ENCODE measurements around the gene HDAC4. TPM values are rescaled to one million over a fixed set of nuclear protein-coding genes. Genes with fewer than 3 reads are reported as not detected.
"Not testable (repeated sequence)": the region's sequence is repeated elsewhere in the genome, so short reads cannot be mapped to it uniquely, and the experiment has no call there.

HDAC4 gene
- polyA plus RNA-seq, 1 donor (not counting 4 experiments of a cell fraction or from before 2014, with no cell fraction given): 2.9 TPM

DNA sequence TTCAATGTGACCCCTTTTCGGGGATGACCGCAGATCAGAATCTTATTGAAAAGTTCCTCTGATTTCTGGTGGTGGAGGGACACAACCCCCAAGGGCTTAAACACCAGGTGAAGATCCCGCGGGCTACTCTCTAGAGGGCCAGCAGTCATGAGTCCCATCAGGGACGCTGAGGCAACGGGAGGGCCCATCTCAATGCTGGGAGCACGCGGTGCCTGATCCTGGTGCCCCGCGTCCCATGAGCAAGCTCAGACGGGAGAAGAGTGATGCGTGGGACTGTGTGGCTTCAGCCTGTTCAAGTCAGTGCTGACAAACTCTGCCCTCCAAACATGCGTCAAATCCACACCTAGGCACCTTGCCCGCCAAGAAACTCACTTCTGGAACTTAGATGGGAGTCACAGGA is 328.0 kb downstream of the HDAC4 start:
- Histone ChIP-seq H2AFZ (ENCODE audit: control insufficient read depth, low read length) (no peak overlapping the region), H3K9me1 (ENCODE audit: control insufficient read depth, extremely low read depth, insufficient read depth, low read length) (no peaks in the 10 kb centered on the region), H3K36me3 (ENCODE audit: control insufficient read depth in 2 of 2, extremely low read depth in 1 of 2, insufficient read depth in 2 of 2, low read length in 2 of 2) (peaks cover 0 to 1% of the 10 kb centered on the region in 2 experiments), H3K9ac (ENCODE audit: control insufficient read depth, extremely low read depth, insufficient read depth, low read length) (no peak overlapping the region), H3K27me3 (ENCODE audit: control insufficient read depth, extremely low read depth, insufficient read depth, low read length) (no peaks in the 10 kb centered on the region), H3K4me1 (ENCODE audit: control insufficient read depth, extremely low read depth, insufficient read depth, low read length) (no peaks in the 10 kb centered on the region), H3K4me2 (ENCODE audit: control insufficient read depth, extremely low read depth, insufficient read depth, low read depth, low read length) (no peak overlapping the region), H3K27ac (ENCODE audit: control insufficient read depth, insufficient read depth, low read length) (no peak overlapping the region), H3K79me2 (ENCODE audit: control insufficient read depth, insufficient read depth, low read length) (no peaks in the 10 kb centered on the region), H4K20me1 (ENCODE audit: control insufficient read depth, extremely low read depth, insufficient read depth, low read length) (no peaks in the 10 kb centered on the region), H3K4me3 (ENCODE audit: control insufficient read depth in 2 of 3, extremely low read depth in 1 of 3, insufficient read depth in 2 of 3, low read depth in 1 of 3, low read length in 3 of 3) (no peak overlapping the region), H3K9me3 (ENCODE audit: control insufficient read depth, low read depth, low read length) (no peaks in the 10 kb centered on the region)
- no peak for TF ChIP-seq EZH2 (IDR thresholded peaks at IDR 0.05; ENCODE audit: low read length)
- TF ChIP-seq, protein P1, sequence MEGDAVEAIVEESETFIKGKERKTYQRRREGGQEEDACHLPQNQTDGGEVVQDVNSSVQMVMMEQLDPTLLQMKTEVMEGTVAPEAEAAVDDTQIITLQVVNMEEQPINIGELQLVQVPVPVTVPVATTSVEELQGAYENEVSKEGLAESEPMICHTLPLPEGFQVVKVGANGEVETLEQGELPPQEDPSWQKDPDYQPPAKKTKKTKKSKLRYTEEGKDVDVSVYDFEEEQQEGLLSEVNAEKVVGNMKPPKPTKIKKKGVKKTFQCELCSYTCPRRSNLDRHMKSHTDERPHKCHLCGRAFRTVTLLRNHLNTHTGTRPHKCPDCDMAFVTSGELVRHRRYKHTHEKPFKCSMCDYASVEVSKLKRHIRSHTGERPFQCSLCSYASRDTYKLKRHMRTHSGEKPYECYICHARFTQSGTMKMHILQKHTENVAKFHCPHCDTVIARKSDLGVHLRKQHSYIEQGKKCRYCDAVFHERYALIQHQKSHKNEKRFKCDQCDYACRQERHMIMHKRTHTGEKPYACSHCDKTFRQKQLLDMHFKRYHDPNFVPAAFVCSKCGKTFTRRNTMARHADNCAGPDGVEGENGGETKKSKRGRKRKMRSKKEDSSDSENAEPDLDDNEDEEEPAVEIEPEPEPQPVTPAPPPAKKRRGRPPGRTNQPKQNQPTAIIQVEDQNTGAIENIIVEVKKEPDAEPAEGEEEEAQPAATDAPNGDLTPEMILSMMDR (optimal IDR thresholded peaks at IDR 0.05 in 1 of 3, IDR thresholded peaks at IDR 0.05 in 1 of 3, conservative IDR thresholded peaks at IDR 0.05 in 1 of 3; ENCODE audit: extremely low read depth in 1 of 3, insufficient read depth in 2 of 3, low read length in 3 of 3): no peak
- dilution Hi-C loops (cut with MboI; ENCODE audit: extremely low pct_ligation_motif_present, low sequenced_read_pairs): no loop called here
- DNase-seq (ENCODE audit: low read depth, low spot score): no peak
- FAIRE-seq: no peak

- Histone ChIP-seq H3K27me3 (ENCODE audit: control insufficient read depth, extremely low read depth, insufficient read depth, low read length) (no peaks in the 10 kb centered on the region), H2AFZ (ENCODE audit: control insufficient read depth, low read length) (no peak overlapping the region), H3K79me2 (ENCODE audit: control insufficient read depth, insufficient read depth, low read length) (no peaks in the 10 kb centered on the region), H3K36me3 (ENCODE audit: control insufficient read depth in 2 of 2, extremely low read depth in 1 of 2, insufficient read depth in 2 of 2, low read length in 2 of 2) (peaks cover 0 to 6% of the 10 kb centered on the region in 2 experiments), H3K27ac (ENCODE audit: control insufficient read depth, insufficient read depth, low read length) (no peak overlapping the region), H3K9me3 (ENCODE audit: control insufficient read depth, low read depth, low read length) (no peaks in the 10 kb centered on the region), H3K9ac (ENCODE audit: control insufficient read depth, extremely low read depth, insufficient read depth, low read length) (no peak overlapping the region), H4K20me1 (ENCODE audit: control insufficient read depth, extremely low read depth, insufficient read depth, low read length) (no peaks in the 10 kb centered on the region), H3K4me2 (ENCODE audit: control insufficient read depth, extremely low read depth, insufficient read depth, low read depth, low read length) (no peak overlapping the region), H3K4me1 (ENCODE audit: control insufficient read depth, extremely low read depth, insufficient read depth, low read length) (no peaks in the 10 kb centered on the region), H3K9me1 (ENCODE audit: control insufficient read depth, extremely low read depth, insufficient read depth, low read length) (no peaks in the 10 kb centered on the region), H3K4me3 (ENCODE audit: control insufficient read depth in 2 of 3, extremely low read depth in 1 of 3, insufficient read depth in 2 of 3, low read depth in 1 of 3, low read length in 3 of 3) (no peak overlapping the region)
- TF ChIP-seq, protein P1 (optimal IDR thresholded peaks at IDR 0.05 in 1 of 3, IDR thresholded peaks at IDR 0.05 in 1 of 3, conservative IDR thresholded peaks at IDR 0.05 in 1 of 3; ENCODE audit: extremely low read depth in 1 of 3, insufficient read depth in 2 of 3, low read length in 3 of 3): no peak
- TF ChIP-seq EZH2 (IDR thresholded peaks at IDR 0.05; ENCODE audit: low read length): no peak
- FAIRE-seq: no peak
- dilution Hi-C loops (cut with MboI; ENCODE audit: extremely low pct_ligation_motif_present, low sequenced_read_pairs): no loop called here
- DNase-seq (ENCODE audit: low read depth, low spot score): no peak
These were observed 330.4 kb downstream of the HDAC4 start for GRCh38 chr2:239070466-239070865.

DNA sequence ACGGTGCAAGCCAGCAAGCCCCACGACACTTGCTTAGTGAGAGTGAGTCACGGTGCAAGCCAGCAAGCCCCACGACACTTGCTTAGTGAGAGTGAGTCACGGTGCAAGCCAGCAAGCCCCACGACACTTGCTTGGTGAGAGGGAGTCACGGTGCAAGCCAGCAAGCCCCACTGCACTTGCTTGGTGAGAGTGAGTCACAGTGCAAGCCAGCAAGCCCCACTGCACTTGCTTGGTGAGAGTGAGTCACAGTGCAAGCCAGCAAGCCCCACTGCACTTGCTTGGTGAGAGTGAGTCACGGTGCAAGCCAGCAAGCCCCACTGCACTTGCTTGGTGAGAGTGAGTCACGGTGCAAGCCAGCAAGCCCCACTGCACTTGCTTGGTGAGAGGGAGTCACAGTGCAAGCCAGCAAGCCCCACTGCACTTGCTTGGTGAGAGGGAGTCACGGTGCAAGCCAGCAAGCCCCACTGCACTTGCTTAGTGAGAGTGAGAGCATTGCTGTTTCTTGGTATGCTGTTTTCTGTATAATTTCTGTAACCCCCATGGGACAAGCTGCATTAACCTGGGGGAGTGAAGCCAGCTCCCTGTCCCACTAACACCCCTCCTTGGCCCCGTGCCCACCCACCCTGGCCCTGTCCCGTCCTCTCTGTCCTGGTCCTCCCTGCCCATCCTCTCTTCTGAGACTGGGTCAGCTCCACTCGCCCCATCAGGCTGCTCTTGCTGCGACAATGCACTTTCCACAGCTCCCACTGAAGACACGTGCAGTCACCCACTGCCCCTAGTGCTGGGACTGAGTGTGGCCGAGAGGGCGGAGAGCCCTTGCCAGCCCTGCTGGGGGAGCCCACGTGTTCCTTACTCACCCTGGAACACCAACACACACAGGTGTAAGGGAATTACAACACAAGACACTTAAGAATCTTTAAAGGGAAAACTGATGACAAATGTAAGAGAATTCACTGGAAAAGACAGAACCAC is 331.2 kb downstream of the HDAC4 start:
- H3K4me2 ChIP-seq (ENCODE audit: control insufficient read depth, extremely low read depth, insufficient read depth, low read depth, low read length); H3K9me3 ChIP-seq (ENCODE audit: control insufficient read depth, low read depth, low read length); H3K79me2 ChIP-seq (ENCODE audit: control insufficient read depth, insufficient read depth, low read length); H2AFZ ChIP-seq (ENCODE audit: control insufficient read depth, low read length); H3K4me1 ChIP-seq (ENCODE audit: control insufficient read depth, extremely low read depth, insufficient read depth, low read length); H3K4me3 ChIP-seq (ENCODE audit: control insufficient read depth in 2 of 3, extremely low read depth in 1 of 3, insufficient read depth in 2 of 3, low read depth in 1 of 3, low read length in 3 of 3); DNase-seq (ENCODE audit: low read depth, low spot score); H3K36me3 ChIP-seq (ENCODE audit: control insufficient read depth in 2 of 2, extremely low read depth in 1 of 2, insufficient read depth in 2 of 2, low read length in 2 of 2); H3K27me3 ChIP-seq (ENCODE audit: control insufficient read depth, extremely low read depth, insufficient read depth, low read length); dilution Hi-C loops (cut with MboI; ENCODE audit: extremely low pct_ligation_motif_present, low sequenced_read_pairs); H3K9me1 ChIP-seq (ENCODE audit: control insufficient read depth, extremely low read depth, insufficient read depth, low read length); H3K27ac ChIP-seq (ENCODE audit: control insufficient read depth, insufficient read depth, low read length); H4K20me1 ChIP-seq (ENCODE audit: control insufficient read depth, extremely low read depth, insufficient read depth, low read length); H3K9ac ChIP-seq (ENCODE audit: control insufficient read depth, extremely low read depth, insufficient read depth, low read length): not testable (repeated sequence)
- FAIRE-seq: peak; percentile 77
